T-cell (primary cell): Measurements from ENCODE around the gene ADARB2. TPM values are rescaled to one million over a fixed set of nuclear protein-coding genes. Genes with fewer than 3 reads are reported as not detected.

Source experiments
- ATAC-seq, 4 experiments: fragments of 200-7000 bp in 3 of 4; fragments of 150-1000 bp in 1 of 4; cut with Tn5 transposase; replicated peaks in 1 of 4; 1 replicate in 3 of 4; 2 replicates in 1 of 4; pipeline ENCODE4 v1.10.0; 2021; ENCODE audit warnings: moderate library complexity in 3 of 4, mild to moderate bottlenecking in 2 of 4, moderate number of reproducible peaks in 1 of 4
- CTCF ChIA-PET, 2 donors: fragments of 300-600 bp; sonication (Branson Sonifier 250); formaldehyde crosslinking; loops; one replicate each; lab custom pipeline; 2022; ENCODE audit warnings: antibody characterized with exemption in 2 of 2; lab: Charles Lee
- POLR2A ChIA-PET, 2 donors: fragments of 300-600 bp; sonication (Branson Sonifier 250); formaldehyde crosslinking; loops; one replicate each; lab custom pipeline; 2022; ENCODE audit warnings: antibody characterized with exemption in 2 of 2; lab: Charles Lee
- DNase-seq, 35 experiments: peaks; one replicate each; pipeline versions ENCODE4 v3.0.0 to v3.0.0-alpha.2; 2013 to 2023
- H3K27ac ChIP-seq: one replicate; pipeline ENCODE4 v1.5.1; 2013; ENCODE audit warnings: low read length
- H3K27me3 ChIP-seq, 2 experiments: replicated peaks in 1 of 2; 1 replicate in 1 of 2; 2 replicates in 1 of 2; pipeline versions ENCODE4 v1.6.1 to v1.7.0; 2013; ENCODE audit warnings: low read length in 1 of 2, mixed read lengths in 1 of 2; ENCODE audit not compliant: control insufficient read depth in 2 of 2, insufficient read depth in 2 of 2; ENCODE audit errors: extremely low read depth in 1 of 2
- H3K36me3 ChIP-seq, 2 donors: 1 replicate in 1 of 2; 2 replicates in 1 of 2; pipeline versions ENCODE4 v1.6.1 to v1.7.0; 2013; ENCODE audit warnings: low read length in 1 of 2; ENCODE audit not compliant: control insufficient read depth in 2 of 2, insufficient read depth in 1 of 2; ENCODE audit errors: extremely low read depth in 1 of 2
- H3K4me1 ChIP-seq, 2 experiments: 1 replicate in 1 of 2; 2 replicates in 1 of 2; pipeline versions ENCODE4 v1.6.1 to v1.7.0; 2013; ENCODE audit warnings: low read length in 2 of 2, mixed read lengths in 1 of 2; ENCODE audit not compliant: insufficient read depth in 2 of 2, control insufficient read depth in 1 of 2; ENCODE audit errors: extremely low read depth in 1 of 2
- H3K4me3 ChIP-seq, 2 donors: 1 replicate in 1 of 2; 2 replicates in 1 of 2; pipeline versions ENCODE4 v1.5.1 to v1.7.0; 2013; ENCODE audit warnings: mild to moderate bottlenecking in 2 of 2, low read length in 1 of 2, moderate library complexity in 1 of 2; ENCODE audit not compliant: control insufficient read depth in 1 of 2; ENCODE audit errors: extremely low read depth in 1 of 2
- H3K9me3 ChIP-seq: 2 replicates; pipeline ENCODE4 v1.7.0; 2013
- H3K27ac Mint-ChIP-seq, 2 donors: one replicate each; pipeline ENCODE4 v1.8.0; 2020 to 2021; ENCODE audit warnings: mild to moderate bottlenecking in 2 of 2, mixed read lengths in 2 of 2
- H3K27me3 Mint-ChIP-seq, 2 donors: one replicate each; pipeline ENCODE4 v1.8.0; 2021 to 2022; ENCODE audit warnings: mixed read lengths in 2 of 2
- H3K36me3 Mint-ChIP-seq: one replicate; pipeline ENCODE4 v1.8.0; 2021; ENCODE audit warnings: mixed read lengths
- H3K4me1 Mint-ChIP-seq, 3 donors: one replicate each; pipeline ENCODE4 v1.8.0; 2020 to 2022; ENCODE audit warnings: mixed read lengths in 3 of 3, mild to moderate bottlenecking in 1 of 3
- H3K4me3 Mint-ChIP-seq, 3 donors: one replicate each; pipeline ENCODE4 v1.8.0; 2020 to 2022; ENCODE audit warnings: mild to moderate bottlenecking in 3 of 3, mixed read lengths in 3 of 3, moderate library complexity in 3 of 3
- H3K9me3 Mint-ChIP-seq, 3 donors: one replicate each; pipeline ENCODE4 v1.8.0; 2020 to 2022; ENCODE audit warnings: mixed read lengths in 3 of 3
- WGBS: methylation state at CpG from one replicate; pipeline ENCODE4 v1.1.5; 2013; ENCODE audit warnings: missing lambda C conversion rate; ENCODE audit not compliant: insufficient coverage; 5-methylcytosine and 5-hydroxymethylcytosine counted together
- total RNA-seq, 35 experiments: library from RNA in 6 of 35; stranded (reverse) in 6 of 35; fragments of 120-200 nt in 1 of 35; gene quantifications; one replicate each; pipeline versions ENCODE4 v1.2.1 to v1.2.4 and lab custom pipeline; 2013 to 2026

ADARB2 gene
- total RNA-seq, 5 donors from 2014 or later (not counting 1 experiment from before 2014, with no cell fraction given): 0.07 to 4.0 (median 0.41) TPM

DNA sequence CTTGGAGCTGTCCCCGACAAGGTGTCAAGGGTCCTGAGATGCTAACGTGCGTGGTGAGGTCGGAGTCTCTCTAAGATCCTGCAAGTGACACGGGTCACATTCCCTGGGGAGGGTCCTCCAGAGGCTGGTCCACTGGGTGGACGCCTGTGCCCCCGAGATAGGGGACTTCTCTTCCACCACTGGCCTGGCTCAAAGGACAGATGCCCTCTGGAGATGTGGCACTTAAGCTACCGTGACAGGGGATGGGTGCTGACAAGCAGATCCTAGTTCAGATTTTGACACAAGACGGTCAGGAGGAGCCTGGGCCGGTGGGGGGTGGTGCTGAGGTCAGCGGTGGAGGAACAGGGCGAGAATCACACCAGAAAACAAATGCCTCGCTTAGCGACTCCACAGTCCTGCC is 178.0 kb downstream of the ADARB2 start:
- Histone ChIP-seq H3K4me1 (no peaks in the 10 kb centered on the region), H3K9me3 (no peaks in the 10 kb centered on the region), H3K27me3 (peaks cover 0 to 25% of the 10 kb centered on the region in 2 experiments), H3K36me3 (no peaks in the 10 kb centered on the region), H3K27ac (no peak overlapping the region), H3K4me3 (no peak overlapping the region)
- ChIA-PET CTCF (no interaction called here), POLR2A (no interaction called here)
- no peaks in the 10 kb centered on the region for H3K36me3 Mint-ChIP-seq
- peaks cover 27 to 31% of the 10 kb centered on the region in 2 donors for H3K27me3 Mint-ChIP-seq
- no peaks in the 10 kb centered on the region for H3K4me1 Mint-ChIP-seq
- 67% methylated on average over 9 of the region's 14 CpGs for WGBS
- ATAC-seq: no peak
- no peak overlapping the region for H3K27ac Mint-ChIP-seq
- no peaks in the 10 kb centered on the region for H3K9me3 Mint-ChIP-seq
- no peak overlapping the region for H3K4me3 Mint-ChIP-seq
- no peak for DNase-seq

DNA sequence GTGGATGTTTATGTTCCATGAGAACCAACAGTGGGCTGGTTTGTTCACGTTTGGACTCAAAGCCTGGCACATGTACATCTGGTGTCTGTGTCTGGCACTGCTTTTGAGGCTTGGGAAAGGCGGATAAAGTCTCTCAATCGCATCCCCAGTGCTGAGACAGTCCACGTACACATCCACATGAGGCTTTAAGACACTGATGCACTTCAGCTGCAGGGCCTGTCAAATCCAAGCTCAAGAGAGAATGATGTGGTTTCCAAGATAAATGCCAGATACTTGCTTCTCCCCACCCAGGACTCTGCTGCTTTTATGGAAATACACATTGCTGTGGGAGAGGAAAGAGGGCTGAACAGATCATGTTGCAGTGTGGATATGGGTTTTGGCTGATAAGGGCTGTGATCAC is 178.4 kb downstream of the ADARB2 start:
- DNase-seq (no peak), ATAC-seq (no peak)
- CTCF ChIA-PET: no interaction called here
- Mint-ChIP-seq H3K27me3 (peaks cover 27 to 31% of the 10 kb centered on the region in 2 donors), H3K27ac (no peak overlapping the region), H3K4me1 (no peaks in the 10 kb centered on the region), H3K9me3 (no peaks in the 10 kb centered on the region), H3K36me3 (no peaks in the 10 kb centered on the region), H3K4me3 (no peak overlapping the region)
- H3K27ac ChIP-seq: no peak overlapping the region
- H3K4me1 ChIP-seq: no peaks in the 10 kb centered on the region
- no peaks in the 10 kb centered on the region for H3K36me3 ChIP-seq
- 74% methylated on average over 4 of the region's 4 CpGs for WGBS
- H3K4me3 ChIP-seq: no peak overlapping the region
- no peaks in the 10 kb centered on the region for H3K9me3 ChIP-seq
- H3K27me3 ChIP-seq: peaks cover 0 to 25% of the 10 kb centered on the region in 2 experiments
- POLR2A ChIA-PET: no interaction called here

DNA sequence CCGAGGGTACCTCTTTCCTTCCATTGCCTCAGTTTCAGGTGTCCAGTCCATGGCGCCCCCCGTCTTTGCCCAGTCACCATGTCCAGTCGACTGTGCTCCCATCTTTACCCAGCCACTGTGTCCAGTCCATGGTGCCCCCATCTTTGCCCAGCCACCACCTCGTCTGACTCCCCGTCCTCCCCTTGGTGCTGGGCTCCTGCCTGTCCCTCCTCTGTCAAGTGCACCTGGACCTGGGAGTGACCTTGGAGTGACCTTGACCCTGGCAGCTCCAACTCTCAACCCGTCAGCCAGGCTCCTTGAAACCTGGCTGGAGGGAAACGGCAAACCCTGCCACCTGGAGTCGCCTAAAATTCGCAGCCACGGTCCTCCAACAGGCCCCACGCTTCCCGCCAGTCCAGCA is 180.2 kb downstream of the ADARB2 start:
- Mint-ChIP-seq H3K36me3 (no peaks in the 10 kb centered on the region), H3K4me3 (no peak overlapping the region), H3K27ac (no peak overlapping the region), H3K9me3 (no peaks in the 10 kb centered on the region), H3K4me1 (no peaks in the 10 kb centered on the region), H3K27me3 (peaks cover 21 to 27% of the 10 kb centered on the region in 2 donors)
- H3K36me3 ChIP-seq: no peaks in the 10 kb centered on the region
- no peaks in the 10 kb centered on the region for H3K4me1 ChIP-seq
- DNase-seq (no peak), ATAC-seq (no peak)
- 73% methylated on average over 13 of the region's 13 CpGs for WGBS
- ChIA-PET POLR2A (no interaction called here), CTCF (no interaction called here)
- no peaks in the 10 kb centered on the region for H3K9me3 ChIP-seq
- H3K27ac ChIP-seq: no peak overlapping the region
- peaks cover 0 to 28% of the 10 kb centered on the region in 2 experiments for H3K27me3 ChIP-seq
- no peak overlapping the region for H3K4me3 ChIP-seq

DNA sequence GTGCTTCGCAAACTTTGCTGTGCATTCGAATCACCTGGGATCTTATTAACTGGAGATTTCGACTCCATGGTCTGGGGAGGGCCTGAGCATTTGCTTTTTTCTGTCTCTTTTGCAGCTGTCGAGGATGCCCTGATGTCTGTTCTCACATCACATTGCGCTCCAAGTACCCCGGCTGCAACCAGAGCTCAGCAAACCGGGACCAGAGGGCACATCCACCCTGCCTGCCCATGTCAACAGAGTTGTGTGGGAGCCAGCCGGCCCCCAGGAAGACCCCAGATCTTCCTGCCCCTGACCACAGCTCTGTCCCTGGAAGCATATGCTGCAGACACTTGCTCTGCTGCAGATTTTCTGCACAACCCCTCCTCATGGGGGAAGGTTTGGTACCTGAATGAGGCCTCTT is 180.8 kb downstream of the ADARB2 start:
- CTCF ChIA-PET: no interaction called here
- Histone ChIP-seq H3K9me3 (no peaks in the 10 kb centered on the region), H3K27me3 (peaks cover 0 to 23% of the 10 kb centered on the region in 2 experiments), H3K27ac (no peak overlapping the region), H3K4me3 (no peak overlapping the region), H3K4me1 (no peaks in the 10 kb centered on the region), H3K36me3 (no peaks in the 10 kb centered on the region)
- WGBS: 62% methylated on average over 7 of the region's 8 CpGs
- Mint-ChIP-seq H3K27ac (no peak overlapping the region), H3K27me3 (peaks cover 21 to 27% of the 10 kb centered on the region in 2 donors), H3K4me3 (no peak overlapping the region), H3K9me3 (no peaks in the 10 kb centered on the region), H3K4me1 (no peaks in the 10 kb centered on the region), H3K36me3 (no peaks in the 10 kb centered on the region)
- no peak for ATAC-seq
- POLR2A ChIA-PET: no interaction called here
- no peak for DNase-seq

DNA sequence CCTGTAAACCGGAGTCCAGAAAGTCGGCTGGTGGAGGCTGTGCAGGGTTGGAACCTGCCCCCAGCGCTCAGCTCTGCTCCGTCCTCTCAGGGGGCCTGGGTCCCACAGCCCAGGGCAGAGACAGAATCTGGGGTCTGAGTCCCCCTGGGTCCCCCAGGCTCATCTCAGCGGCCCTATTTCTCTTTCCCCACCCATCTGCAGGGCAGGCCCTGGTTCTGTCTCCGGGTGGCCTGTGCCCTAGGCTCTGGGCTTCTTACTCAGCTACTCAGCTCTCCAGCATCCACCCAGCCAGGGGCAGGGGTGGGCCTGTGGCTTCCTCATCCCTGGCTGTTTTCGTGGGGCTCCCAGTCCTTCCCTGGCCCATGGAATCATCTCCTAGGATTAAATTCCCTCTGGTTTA is 183.4 kb downstream of the ADARB2 start:
- no peaks in the 10 kb centered on the region for H3K4me1 ChIP-seq
- CTCF ChIA-PET: no interaction called here
- DNase-seq: no peak
- peaks cover 0 to 17% of the 10 kb centered on the region in 2 experiments for H3K27me3 ChIP-seq
- H3K36me3 ChIP-seq: no peaks in the 10 kb centered on the region
- no peak overlapping the region for H3K4me3 ChIP-seq
- no peak overlapping the region for H3K27ac Mint-ChIP-seq
- no peaks in the 10 kb centered on the region for H3K36me3 Mint-ChIP-seq
- POLR2A ChIA-PET: interaction anchor here in 1 of 2 donors (0.6 kb wide), 1 partner anchor 87 kb away, joined by 3 read pairs; no protein-coding TSS in a partner anchor
- no peaks in the 10 kb centered on the region for H3K9me3 ChIP-seq
- ATAC-seq: no peak
- no peak overlapping the region for H3K27ac ChIP-seq
- no peak overlapping the region for H3K4me3 Mint-ChIP-seq
- H3K9me3 Mint-ChIP-seq: no peaks in the 10 kb centered on the region
- H3K4me1 Mint-ChIP-seq: peaks cover 0 to 8% (median 0%) of the 10 kb centered on the region in 3 donors
- peaks cover 17 to 18% of the 10 kb centered on the region in 2 donors for H3K27me3 Mint-ChIP-seq
- 71% methylated on average over 7 of the region's 7 CpGs for WGBS

DNA sequence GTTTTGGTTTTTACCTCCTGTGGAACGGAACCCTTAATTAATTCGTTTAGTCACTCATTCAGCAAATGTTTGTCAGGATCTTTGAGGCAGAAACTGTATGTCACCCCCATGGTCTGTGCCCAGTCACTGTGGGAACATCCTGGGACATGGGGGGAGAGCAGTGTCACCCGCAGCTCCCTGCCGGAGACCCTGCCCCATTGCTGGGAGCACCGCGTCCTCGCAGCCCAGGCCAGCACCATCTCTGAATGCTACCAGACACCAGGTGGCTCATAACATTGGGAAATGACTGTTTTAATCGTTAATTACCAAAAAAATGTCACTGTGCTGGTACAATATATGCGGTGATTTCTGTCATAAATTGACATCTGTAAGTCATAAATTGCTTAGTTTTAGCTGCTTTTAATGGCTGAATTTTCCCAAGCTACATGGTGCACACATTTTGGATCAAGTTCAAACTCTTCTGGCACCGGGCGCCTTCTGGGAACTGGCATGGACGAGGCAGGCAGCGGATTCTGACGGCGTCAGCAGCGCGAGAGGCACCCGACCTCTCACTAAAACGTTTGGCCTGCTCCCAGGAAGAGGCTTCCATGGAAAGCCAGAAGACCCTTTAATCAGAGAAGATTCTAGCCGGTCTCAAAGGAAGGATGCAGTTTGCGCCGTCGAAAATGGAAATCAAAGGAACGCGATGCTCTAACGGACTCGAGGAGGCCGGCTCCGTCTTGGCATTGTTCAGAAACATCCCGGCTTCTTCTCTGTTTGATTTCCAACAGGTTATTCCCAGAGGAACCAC is 184.2 kb downstream of the ADARB2 start:
- Histone ChIP-seq H3K4me1 (no peaks in the 10 kb centered on the region), H3K36me3 (no peaks in the 10 kb centered on the region), H3K4me3 (no peak overlapping the region), H3K9me3 (no peaks in the 10 kb centered on the region), H3K27me3 (peaks cover 0 to 16% of the 10 kb centered on the region in 2 experiments), H3K27ac (no peak overlapping the region)
- Mint-ChIP-seq H3K27me3 (peaks cover 12 to 16% of the 10 kb centered on the region in 2 donors), H3K36me3 (no peaks in the 10 kb centered on the region), H3K9me3 (peaks cover 0 to 6% (median 0%) of the 10 kb centered on the region in 3 donors), H3K4me1 (peaks cover 0 to 8% (median 0%) of the 10 kb centered on the region in 3 donors), H3K27ac (no peak overlapping the region), H3K4me3 (no peak overlapping the region)
- DNase-seq (no peak), ATAC-seq (no peak)
- ChIA-PET CTCF (no interaction called here), POLR2A (no interaction called here)
- 73% methylated on average over 17 of the region's 30 CpGs for WGBS
